AG09319 (cell line): Measurements from ENCODE around the gene IQSEC3.

Source experiments
- DNase-seq: peaks from one replicate; pipeline ENCODE4 v3.0.0-alpha.2; 2010; ENCODE audit warnings: low read depth; ENCODE audit errors: extremely low read depth
- TF ChIP-seq, protein P1 (sequence below): IDR thresholded peaks from 2 replicates; pipeline ENCODE4 v1.5.1; 2011; ENCODE audit warnings: low read depth, mild to moderate bottlenecking, inconsistent platforms, low read length, moderate library complexity

IQSEC3 gene

DNA sequence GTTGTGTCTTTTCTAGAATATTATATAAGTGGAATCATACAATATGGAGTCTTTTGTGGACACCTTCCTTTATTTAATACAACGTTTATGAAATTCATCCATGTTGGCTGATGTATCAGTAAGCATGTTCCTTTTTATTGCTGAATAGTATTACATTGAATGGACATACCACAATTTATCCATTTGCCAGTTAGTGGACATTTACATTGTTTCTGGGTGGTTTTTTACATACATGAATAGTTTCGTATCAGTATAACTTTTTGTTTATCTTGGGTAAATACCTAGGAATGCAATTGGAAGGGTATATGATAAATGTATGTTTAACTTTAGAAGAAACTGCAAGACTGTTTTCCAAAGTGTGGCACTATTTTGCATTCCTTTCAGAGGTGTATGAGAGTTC lies 23.1 kb downstream of the IQSEC3 start:
- DNase-seq = no peak
- TF ChIP-seq, protein P1, sequence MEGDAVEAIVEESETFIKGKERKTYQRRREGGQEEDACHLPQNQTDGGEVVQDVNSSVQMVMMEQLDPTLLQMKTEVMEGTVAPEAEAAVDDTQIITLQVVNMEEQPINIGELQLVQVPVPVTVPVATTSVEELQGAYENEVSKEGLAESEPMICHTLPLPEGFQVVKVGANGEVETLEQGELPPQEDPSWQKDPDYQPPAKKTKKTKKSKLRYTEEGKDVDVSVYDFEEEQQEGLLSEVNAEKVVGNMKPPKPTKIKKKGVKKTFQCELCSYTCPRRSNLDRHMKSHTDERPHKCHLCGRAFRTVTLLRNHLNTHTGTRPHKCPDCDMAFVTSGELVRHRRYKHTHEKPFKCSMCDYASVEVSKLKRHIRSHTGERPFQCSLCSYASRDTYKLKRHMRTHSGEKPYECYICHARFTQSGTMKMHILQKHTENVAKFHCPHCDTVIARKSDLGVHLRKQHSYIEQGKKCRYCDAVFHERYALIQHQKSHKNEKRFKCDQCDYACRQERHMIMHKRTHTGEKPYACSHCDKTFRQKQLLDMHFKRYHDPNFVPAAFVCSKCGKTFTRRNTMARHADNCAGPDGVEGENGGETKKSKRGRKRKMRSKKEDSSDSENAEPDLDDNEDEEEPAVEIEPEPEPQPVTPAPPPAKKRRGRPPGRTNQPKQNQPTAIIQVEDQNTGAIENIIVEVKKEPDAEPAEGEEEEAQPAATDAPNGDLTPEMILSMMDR = no peak

DNA sequence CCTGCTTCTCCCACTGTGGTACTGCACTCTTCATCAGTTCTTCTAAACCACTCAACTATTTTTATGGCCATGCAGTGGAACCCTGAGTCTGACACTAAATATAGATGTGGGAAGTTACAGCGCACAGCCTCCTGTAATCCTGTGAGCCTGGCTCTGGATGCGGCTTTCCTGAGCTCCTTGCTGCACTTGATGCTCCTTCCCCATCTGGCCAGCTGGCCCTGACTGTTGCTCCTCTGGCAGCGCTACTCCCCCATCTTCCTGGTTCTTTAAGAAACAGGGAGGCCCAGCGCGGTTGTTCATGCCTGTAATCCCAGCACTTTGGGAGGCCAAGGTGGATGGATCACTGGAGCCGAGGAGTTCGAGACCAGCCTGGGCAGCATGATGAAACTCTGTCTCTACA lies 24.6 kb downstream of the IQSEC3 start:
- TF ChIP-seq, protein P1 = no peak
- DNase-seq = no peak

DNA sequence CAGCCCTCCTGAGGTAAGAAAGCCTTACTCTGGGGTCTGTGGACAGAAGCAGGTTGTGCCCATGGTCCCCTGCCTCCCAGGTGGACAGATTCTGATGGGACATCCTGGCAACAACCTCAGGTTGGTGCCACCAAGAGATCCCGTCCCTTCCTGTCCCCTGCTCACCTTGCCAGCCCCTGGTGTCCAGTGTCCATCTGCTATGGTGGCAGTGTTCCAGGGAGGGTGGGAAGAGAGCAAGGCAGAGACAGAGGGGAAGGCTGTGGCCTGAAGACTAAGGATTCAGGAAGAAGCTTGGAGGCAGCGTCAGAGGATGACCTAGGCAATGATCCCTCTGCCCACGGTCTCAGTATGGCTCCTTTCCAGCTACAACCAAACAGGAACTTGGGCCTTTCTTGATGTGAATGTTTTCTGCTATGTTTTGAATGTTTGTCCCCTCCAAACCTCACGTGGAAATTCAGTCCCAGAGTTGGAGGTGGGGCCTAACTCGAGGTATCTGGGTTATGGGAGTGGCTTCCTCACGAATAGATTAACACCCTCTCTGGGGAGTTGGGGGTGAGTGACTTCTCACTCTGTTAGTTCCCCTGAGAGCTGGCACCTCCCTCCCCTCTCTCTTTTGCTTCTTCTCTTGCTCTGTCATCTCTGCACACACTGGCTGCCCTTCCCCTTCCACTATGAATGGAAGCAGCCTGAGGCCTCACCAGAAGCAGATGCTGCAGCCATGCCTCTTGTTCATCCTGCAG lies 26.9 kb downstream of the IQSEC3 start:
- TF ChIP-seq, protein P1 = no peak
- DNase-seq = no peak

DNA sequence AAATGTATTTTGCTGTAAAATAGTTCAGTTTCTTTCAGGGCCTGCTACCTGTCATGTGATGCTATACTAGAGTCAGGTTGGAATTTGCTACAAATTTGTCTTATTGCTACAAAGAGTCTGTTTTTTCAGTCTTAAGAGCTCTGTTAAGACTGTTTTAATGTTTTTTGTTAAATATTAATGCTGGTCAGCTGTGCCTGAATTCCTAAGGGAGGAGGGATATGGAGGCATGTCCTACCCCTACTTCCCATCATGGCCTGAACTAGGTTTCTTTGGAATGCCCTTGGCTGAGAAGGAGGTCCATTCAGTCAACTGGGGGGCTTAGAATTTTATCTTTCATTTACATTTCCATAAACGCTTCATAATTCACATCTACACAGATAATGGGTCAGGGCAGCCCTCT lies 30.0 kb downstream of the IQSEC3 start:
- TF ChIP-seq, protein P1 = no peak
- no peak for DNase-seq

DNA sequence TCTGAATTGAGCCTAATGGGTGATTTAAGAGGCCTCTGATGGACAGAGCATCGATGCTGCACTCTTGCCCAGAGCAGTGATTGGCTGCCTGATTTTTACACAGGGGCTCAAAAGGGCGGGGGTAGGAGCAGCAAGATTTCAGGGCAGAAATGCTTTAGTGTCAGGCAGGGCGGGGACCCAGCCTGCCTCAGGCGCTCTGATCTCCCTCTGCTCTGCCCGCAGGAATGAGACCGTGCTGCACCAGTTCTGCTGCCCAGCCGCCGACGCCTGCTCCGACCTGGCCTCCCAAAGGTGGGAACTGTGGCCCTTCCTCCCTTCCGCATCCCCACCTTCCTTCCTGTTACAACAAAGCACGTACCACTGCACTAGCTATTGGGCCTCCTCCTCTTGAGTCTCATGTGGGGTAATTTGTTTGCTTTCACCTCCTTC lies 32.4 kb downstream of the IQSEC3 start:
- TF ChIP-seq, protein P1 = no peak
- DNase-seq = no peak

DNA sequence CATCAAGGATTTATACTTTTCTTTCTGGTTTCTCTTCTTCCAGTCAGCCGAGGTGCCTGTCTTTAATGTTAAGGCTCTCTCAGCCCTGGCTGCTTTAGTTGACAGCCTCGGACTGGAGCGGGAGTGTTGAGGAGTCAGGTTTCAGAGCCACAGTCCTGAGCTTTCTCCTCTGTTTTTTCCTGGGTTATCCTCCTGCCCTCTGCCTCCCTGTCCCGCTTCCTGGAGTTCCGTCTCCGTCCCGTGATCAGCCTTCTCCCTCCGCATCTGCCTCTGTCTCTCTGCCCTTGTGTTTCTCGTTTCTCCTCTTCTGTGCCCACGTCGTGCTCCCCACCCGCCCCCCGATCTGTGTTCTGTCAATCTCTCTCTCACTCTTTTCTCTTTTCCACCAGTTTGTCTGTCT lies 33.0 kb downstream of the IQSEC3 start:
- no peak for DNase-seq
- TF ChIP-seq, protein P1 = no peak

DNA sequence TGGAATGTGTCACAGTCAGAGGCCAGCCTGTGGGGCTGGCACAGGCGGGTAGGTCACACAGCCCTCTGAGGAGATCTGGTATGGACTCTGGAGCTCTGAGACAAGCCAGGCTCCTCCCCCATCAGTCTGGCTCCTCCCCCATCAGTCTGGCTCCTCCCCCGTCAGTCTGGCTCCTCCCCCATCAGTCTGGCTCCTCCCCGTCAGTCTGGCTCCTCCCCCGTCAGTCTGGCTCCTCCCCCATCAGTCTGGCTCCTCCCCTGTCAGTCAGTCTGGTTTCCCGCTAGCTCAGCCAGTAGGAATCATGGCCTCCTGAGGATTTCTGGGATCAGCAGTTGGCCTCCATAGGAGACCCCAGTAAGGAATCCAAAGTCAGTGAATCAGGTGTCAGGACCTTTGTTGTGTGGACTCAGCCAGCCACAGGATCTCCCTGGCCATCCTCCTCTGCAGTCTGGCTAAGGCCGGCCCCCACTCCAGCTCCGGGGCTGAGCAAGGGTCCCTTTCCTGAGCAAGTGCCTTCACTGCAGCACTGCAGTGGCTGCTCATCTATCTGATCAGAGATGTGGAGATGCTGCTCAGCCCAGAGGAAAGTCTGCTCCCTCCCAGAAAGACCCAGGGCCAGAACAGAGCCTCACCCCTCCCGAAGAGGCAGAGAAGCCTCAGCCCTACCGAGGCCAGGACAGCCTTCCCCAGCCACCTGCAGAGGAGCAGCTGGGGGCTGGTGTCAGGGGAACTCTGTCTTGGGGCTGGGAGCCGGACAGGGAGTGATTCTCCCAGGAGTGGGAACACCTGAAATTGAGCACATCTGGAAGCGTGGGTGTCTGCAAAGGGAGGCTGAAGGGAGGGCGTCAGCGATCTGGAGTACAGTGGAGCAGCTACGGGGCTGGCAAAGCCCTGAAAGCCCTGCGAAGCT lies 35.7 kb downstream of the IQSEC3 start:
- TF ChIP-seq, protein P1 = no peak
- no peak for DNase-seq
